ENCODE data around the gene VWCE. TPM values are rescaled to one million over a fixed set of nuclear protein-coding genes. Genes with fewer than 3 reads are reported as not detected.

Gene VWCE
- total RNA-seq, 1 experiment from 2014 or later, result 21.9 TPM

- TF ChIP-seq ATF1 (CRISPR knock-in tag; IDR thresholded peaks at IDR 0.05) (no peak), FOXK1 (CRISPR knock-in tag; IDR thresholded peaks at IDR 0.05) (no peak), SP1 (CRISPR knock-in tag; conservative IDR thresholded peaks at IDR 0.05) (peak; percentile 80), ELF4 (CRISPR knock-in tag; IDR thresholded peaks at IDR 0.05; ENCODE audit: low read depth) (no peak)
- TF ChIP-seq, protein P1, sequence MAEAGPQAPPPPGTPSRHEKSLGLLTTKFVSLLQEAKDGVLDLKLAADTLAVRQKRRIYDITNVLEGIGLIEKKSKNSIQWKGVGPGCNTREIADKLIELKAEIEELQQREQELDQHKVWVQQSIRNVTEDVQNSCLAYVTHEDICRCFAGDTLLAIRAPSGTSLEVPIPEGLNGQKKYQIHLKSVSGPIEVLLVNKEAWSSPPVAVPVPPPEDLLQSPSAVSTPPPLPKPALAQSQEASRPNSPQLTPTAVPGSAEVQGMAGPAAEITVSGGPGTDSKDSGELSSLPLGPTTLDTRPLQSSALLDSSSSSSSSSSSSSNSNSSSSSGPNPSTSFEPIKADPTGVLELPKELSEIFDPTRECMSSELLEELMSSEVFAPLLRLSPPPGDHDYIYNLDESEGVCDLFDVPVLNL (CRISPR knock-in tag; IDR thresholded peaks at IDR 0.05; ENCODE audit: borderline replicate concordance, low read depth), result no peak
- TF ChIP-seq, protein P2, sequence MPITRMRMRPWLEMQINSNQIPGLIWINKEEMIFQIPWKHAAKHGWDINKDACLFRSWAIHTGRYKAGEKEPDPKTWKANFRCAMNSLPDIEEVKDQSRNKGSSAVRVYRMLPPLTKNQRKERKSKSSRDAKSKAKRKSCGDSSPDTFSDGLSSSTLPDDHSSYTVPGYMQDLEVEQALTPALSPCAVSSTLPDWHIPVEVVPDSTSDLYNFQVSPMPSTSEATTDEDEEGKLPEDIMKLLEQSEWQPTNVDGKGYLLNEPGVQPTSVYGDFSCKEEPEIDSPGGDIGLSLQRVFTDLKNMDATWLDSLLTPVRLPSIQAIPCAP (CRISPR knock-in tag; IDR thresholded peaks at IDR 0.05), result no peak
Measured at GRCh38 chr11:61281581-61282250, 13.4 kb downstream of the VWCE start (continued).

DNA sequence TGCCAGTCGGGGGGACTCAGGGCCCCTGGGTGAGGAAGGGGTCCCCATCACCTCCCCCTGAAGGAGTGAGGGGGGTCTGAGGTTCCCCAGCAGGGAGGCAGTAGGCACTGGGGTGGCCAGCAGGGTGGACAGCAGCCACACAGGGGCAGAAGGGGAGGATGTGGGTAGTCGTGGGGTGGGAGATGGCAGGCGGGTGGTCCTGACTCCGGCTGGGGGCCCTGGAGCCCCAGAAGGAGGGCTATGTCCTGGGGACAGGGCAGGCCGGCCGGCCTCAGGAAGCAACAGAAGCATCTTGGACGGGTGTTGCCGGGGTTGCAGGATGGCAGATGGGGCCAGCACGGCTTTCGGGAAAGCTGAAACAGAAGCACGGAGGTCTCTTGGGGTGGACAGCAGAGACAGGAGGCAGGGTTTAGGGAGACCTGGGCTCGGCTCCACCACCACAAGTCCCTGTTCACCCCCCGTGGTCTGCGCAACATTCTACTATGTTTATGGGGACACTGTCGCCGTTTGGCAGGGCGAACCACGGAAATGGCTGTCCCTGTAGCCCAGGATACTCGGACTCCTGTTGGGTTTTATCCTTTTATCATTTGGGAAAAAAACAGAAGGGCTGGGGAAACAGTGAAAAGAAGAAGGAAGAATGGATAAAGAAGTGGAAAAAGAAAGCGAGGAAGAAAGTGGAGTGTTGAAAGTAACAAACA is 14.1 kb downstream of the VWCE start:
- POLR2A ChIA-PET, result interaction anchor here (0.9 to 1.3 kb wide), 4 partner anchors 13 to 148 kb away, joined by 3 to 7 read pairs (median 4); partner anchors contain the start of genes CPSF7, CYB561A3, SDHAF2 and TMEM138
- TF ChIP-seq NFE2L1 (CRISPR knock-in tag; IDR thresholded peaks at IDR 0.05) (no peak), CBFB (CRISPR knock-in tag; IDR thresholded peaks at IDR 0.05; ENCODE audit: low read depth) (no peak), IRF2 (CRISPR knock-in tag; IDR thresholded peaks at IDR 0.05; ENCODE audit: borderline replicate concordance, low read depth) (no peak), FOXK1 (CRISPR knock-in tag; IDR thresholded peaks at IDR 0.05) (no peak), ZNF138 (CRISPR knock-in tag; conservative IDR thresholded peaks at IDR 0.05) (no peak), CREB1 (CRISPR knock-in tag; IDR thresholded peaks at IDR 0.05) (no peak), E2F1 (CRISPR knock-in tag; IDR thresholded peaks at IDR 0.05) (no peak), MAX (CRISPR knock-in tag; IDR thresholded peaks at IDR 0.05) (no peak), CREM (CRISPR knock-in tag; IDR thresholded peaks at IDR 0.05) (no peak), RELA (CRISPR knock-in tag; IDR thresholded peaks at IDR 0.05; ENCODE audit: borderline replicate concordance) (no peak)
- TF ChIP-seq, protein P3, sequence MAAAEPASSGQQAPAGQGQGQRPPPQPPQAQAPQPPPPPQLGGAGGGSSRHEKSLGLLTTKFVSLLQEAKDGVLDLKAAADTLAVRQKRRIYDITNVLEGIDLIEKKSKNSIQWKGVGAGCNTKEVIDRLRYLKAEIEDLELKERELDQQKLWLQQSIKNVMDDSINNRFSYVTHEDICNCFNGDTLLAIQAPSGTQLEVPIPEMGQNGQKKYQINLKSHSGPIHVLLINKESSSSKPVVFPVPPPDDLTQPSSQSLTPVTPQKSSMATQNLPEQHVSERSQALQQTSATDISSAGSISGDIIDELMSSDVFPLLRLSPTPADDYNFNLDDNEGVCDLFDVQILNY (CRISPR knock-in tag; IDR thresholded peaks at IDR 0.05), result no peak
- TF ChIP-seq, protein P4, sequence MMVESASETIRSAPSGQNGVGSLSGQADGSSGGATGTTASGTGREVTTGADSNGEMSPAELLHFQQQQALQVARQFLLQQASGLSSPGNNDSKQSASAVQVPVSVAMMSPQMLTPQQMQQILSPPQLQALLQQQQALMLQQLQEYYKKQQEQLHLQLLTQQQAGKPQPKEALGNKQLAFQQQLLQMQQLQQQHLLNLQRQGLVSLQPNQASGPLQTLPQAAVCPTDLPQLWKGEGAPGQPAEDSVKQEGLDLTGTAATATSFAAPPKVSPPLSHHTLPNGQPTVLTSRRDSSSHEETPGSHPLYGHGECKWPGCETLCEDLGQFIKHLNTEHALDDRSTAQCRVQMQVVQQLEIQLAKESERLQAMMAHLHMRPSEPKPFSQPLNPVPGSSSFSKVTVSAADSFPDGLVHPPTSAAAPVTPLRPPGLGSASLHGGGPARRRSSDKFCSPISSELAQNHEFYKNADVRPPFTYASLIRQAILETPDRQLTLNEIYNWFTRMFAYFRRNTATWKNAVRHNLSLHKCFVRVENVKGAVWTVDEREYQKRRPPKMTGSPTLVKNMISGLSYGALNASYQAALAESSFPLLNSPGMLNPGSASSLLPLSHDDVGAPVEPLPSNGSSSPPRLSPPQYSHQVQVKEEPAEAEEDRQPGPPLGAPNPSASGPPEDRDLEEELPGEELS (CRISPR knock-in tag; IDR thresholded peaks at IDR 0.05), result no peak
- TF ChIP-seq, protein P5, sequence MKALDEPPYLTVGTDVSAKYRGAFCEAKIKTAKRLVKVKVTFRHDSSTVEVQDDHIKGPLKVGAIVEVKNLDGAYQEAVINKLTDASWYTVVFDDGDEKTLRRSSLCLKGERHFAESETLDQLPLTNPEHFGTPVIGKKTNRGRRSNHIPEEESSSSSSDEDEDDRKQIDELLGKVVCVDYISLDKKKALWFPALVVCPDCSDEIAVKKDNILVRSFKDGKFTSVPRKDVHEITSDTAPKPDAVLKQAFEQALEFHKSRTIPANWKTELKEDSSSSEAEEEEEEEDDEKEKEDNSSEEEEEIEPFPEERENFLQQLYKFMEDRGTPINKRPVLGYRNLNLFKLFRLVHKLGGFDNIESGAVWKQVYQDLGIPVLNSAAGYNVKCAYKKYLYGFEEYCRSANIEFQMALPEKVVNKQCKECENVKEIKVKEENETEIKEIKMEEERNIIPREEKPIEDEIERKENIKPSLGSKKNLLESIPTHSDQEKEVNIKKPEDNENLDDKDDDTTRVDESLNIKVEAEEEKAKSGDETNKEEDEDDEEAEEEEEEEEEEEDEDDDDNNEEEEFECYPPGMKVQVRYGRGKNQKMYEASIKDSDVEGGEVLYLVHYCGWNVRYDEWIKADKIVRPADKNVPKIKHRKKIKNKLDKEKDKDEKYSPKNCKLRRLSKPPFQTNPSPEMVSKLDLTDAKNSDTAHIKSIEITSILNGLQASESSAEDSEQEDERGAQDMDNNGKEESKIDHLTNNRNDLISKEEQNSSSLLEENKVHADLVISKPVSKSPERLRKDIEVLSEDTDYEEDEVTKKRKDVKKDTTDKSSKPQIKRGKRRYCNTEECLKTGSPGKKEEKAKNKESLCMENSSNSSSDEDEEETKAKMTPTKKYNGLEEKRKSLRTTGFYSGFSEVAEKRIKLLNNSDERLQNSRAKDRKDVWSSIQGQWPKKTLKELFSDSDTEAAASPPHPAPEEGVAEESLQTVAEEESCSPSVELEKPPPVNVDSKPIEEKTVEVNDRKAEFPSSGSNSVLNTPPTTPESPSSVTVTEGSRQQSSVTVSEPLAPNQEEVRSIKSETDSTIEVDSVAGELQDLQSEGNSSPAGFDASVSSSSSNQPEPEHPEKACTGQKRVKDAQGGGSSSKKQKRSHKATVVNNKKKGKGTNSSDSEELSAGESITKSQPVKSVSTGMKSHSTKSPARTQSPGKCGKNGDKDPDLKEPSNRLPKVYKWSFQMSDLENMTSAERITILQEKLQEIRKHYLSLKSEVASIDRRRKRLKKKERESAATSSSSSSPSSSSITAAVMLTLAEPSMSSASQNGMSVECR (CRISPR knock-in tag; IDR thresholded peaks at IDR 0.05; ENCODE audit: borderline replicate concordance), result no peak
- DNase-seq (ENCODE audit: low spot score) (no peak), ATAC-seq (no peak)
- Mint-ChIP-seq H3K9me3 (no peaks in the 10 kb centered on the region), H3K27ac (no peak overlapping the region), H3K4me3 (no peak overlapping the region), H3K36me3 (peaks cover 38% of the 10 kb centered on the region), H3K4me1 (peaks cover 31% of the 10 kb centered on the region), H3K27me3 (ENCODE audit: low read depth) (peaks cover 2% of the 10 kb centered on the region; the same call in 1 of the 2 replicates)
- CTCF ChIA-PET, result interaction anchor here (0.6 to 1.6 kb wide), 13 partner anchors 9 to 381 kb away, joined by 3 to 20 read pairs (median 4); partner anchors contain the start of genes CYB561A3, LRRC10B, TMEM138 and VWCE

Measured in WTC11 (cell line).